GM10266 (cell line): ENCODE results near the gene KIFAP3.
"Not testable (repeated sequence)": the region's sequence is repeated elsewhere in the genome, so short reads cannot be mapped to it uniquely, and the experiment has no call there.

ENCODE experiments used
- DNase-seq: peaks from one replicate; pipeline ENCODE4 v3.0.0; 2012; ENCODE audit errors: extremely low spot score
- CTCF ChIP-seq: IDR thresholded peaks from 2 replicates; pipeline ENCODE4 v1.5.1; 2012; ENCODE audit warnings: mild to moderate bottlenecking, low read depth; ENCODE audit not compliant: control insufficient read depth, insufficient read depth; ENCODE audit errors: missing control alignments

KIFAP3 gene

GRCh38 chr1:170017478-170017877 is 57.0 kb downstream of the KIFAP3 start:
- DNase-seq: no peak
- no peak for TF ChIP-seq CTCF

- DNase-seq: no peak
Observed at GRCh38 chr1:170012920-170013319, 61.6 kb downstream of the KIFAP3 start.

GRCh38 chr1:170010443-170010842 is 64.1 kb downstream of the KIFAP3 start:
- DNase-seq: peak; percentile 5
- TF ChIP-seq CTCF: peak; percentile 47

More at GRCh38 chr1:170012920-170013319, 61.6 kb downstream of the KIFAP3 start:
- TF ChIP-seq CTCF: no peak

- DNase-seq: no peak
- no peak for TF ChIP-seq CTCF
Observed at GRCh38 chr1:170009551-170009950, 64.9 kb downstream of the KIFAP3 start.

GRCh38 chr1:170008745-170009144 is 65.8 kb downstream of the KIFAP3 start:
- not testable (repeated sequence) for DNase-seq

- DNase-seq: not testable (repeated sequence)
Observed at GRCh38 chr1:170003270-170003835, 71.1 kb downstream of the KIFAP3 start.

GRCh38 chr1:170001266-170001665 is 73.2 kb downstream of the KIFAP3 start:
- TF ChIP-seq CTCF: no peak
- no peak for DNase-seq

GRCh38 chr1:169999761-170000160 is 74.7 kb downstream of the KIFAP3 start:
- TF ChIP-seq CTCF: no peak
- DNase-seq: no peak
